Activated T-cell treated with anti-CD3 and anti-CD28 coated beads, Interleukin-2, amount 50 U/mL, for 1 hour (primary cell): Measurements from ENCODE around the gene DCHS1.

Experiments
- DNase-seq: peaks from one replicate; pipeline ENCODE4 v3.0.0-alpha.2; 2020

Gene DCHS1

DNA sequence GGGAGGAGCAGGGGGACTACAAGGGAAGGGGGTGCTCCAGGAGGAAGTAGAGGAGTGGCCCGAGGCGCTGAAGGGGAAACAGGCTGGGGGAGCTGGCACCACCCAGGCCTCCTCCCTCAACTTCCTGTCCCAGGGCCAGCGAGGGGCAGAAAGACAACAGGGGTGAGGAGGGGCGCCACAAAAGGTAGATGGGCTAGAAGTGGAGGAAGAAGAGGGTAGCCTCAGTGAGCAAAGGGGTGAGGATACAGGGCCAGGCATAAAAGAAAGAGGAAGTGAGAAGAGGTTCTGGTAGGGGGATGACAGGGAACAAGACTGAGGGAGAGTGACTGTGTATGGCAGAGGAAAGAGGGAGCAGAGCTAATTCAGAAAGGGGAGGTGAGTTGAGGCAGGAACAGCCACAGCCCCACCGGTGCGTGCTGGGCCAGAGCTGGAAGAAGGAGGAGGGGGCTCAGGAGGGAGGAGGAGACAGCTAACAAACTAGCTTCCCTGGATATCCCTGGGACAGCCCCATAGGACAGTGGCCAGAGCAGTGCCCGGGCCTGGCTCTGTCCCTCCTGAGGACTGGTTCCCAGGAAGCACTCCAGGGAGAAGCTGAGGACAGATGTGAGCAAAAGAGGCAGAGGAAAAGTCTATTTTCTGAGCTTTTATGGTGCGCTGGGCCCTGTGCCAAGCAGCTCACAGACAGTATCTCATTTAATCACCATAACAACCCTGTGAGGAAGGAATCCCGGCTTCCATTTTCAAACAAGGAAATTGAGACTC lies 8.5 kb downstream of the DCHS1 start:
- peak; percentile 42 for DNase-seq

DNA sequence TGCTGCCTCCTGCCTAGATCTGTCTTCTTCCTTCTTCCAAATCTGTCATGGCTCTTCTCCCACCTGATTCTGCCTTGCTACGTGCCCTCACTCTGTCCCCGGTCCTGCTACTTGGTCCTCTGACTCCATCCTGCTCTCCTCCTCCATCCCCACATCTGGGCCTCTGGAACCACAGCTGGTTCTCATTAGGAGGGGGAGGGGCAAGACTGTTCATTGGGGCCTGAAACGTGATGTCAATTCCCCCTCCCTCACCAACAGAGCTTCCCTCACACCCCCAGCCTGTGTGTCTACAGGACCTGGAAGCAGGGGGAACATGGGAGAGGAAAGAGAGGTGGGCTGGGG lies 9.1 kb downstream of the DCHS1 start:
- no peak for DNase-seq

DNA sequence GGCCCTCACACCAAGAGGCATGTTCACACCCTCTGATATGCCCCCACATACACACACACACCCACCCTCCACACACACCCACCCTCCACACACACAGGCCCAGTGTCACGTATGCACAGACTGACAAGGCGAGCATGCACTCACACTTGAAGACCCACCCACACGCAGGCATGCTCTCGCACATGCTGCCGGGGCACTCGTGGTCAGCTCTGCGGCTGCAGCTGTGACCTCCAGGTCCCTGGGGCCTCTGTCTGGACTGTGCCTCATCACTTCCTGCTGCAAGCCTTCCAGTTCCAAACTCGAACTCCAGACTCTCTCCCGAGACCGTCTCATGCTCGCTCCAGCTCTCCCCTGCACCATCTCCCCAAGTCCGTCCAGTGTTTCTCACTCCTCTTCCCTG lies 9.5 kb downstream of the DCHS1 start:
- DNase-seq, result no peak

DNA sequence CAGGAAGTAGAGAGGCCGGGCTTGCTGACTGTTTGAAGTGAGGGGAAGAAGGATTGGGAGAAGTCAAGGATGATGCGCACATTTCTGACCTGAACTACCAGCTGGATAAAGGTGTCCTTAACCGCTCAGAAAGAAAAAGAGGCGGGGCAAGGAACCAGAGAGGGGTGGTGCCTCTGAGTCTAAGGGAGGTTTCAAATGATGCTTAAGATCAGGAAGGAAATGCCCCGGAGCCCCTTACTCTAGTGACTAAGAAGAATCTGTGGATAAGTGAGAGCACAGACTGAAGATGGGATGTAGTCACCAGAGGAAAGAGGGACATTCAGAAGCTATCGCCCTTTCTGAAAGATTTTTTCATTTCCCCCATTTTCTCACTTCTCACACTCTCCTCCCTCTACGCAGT lies 12.7 kb downstream of the DCHS1 start:
- DNase-seq, result no peak

DNA sequence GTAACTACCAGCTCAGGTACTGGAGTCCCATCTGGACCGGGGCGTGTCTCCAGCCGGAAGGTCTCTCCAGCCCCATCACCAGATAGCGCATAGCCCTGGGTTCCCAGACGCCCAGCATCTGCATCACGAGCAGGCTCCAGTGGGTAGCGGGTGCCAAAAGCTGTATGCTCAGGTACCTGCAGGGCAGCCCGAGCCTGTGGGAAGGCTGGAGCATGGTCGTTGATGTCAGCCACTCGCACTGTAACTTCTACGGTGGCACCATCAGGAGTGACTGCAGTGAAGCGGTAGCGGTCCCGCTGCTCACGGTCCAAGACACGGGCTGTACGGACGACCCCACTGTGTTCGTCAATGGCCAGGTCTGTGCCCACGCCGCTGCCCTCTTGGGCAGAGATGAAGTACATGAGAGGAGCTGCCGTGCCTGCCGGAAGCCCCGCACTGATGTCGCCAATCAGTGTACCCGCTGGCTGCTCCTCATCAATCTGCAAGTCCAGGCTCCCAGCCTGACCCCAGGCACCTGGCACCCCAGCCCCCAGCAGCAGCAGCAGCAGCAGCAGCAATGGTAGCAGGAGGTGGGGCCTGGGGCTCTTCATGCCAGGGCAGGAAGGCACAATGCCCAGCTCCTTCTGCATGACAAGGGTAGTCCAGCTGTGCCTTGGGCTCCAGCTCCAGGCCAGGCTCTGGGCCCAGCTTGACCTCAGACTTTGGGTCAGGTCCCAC lies 14.5 kb downstream of the DCHS1 start:
- no peak for DNase-seq

- no peak for DNase-seq
These were observed 15.3 kb downstream of the DCHS1 start for GRCh38 chr11:6640036-6640984.

DNA sequence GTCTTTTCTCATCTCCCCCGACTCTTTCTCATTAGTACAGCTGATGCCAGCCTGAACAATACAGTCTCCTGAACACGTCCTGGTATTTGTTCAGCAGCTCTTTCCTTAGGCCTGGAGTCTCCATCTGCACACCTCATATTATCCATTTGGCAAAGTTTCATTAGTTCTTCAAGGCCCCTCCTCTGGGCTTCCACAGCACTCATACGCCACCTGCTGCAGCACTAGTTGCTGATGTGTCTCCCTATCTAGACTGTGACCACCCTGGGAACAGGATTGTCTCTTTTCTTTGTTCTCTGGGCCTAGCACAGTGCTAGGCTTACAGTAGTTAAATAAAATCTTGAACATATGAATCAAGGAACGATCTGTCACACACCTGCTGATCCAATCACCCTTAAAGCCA lies 17.2 kb downstream of the DCHS1 start:
- no peak for DNase-seq

DNA sequence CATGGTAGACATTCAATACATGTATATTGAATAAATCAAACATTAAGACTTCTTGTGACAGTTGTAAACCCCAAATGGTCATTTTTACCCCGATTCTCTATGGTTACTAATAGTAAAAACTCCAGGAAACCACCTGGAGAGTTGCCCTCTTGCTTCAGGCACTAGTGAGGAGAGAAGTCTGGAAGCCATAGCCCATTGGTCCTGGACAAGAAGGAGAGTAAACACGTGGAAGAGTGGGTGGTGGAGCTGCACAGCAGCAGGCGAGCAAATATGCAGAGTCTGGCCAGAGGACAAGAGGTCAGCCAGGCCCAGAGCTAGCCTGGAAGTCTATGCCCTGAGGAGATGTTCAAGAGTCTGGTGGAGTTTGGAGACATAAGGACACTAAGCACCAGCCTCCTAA lies 17.7 kb downstream of the DCHS1 start:
- no peak for DNase-seq

DNA sequence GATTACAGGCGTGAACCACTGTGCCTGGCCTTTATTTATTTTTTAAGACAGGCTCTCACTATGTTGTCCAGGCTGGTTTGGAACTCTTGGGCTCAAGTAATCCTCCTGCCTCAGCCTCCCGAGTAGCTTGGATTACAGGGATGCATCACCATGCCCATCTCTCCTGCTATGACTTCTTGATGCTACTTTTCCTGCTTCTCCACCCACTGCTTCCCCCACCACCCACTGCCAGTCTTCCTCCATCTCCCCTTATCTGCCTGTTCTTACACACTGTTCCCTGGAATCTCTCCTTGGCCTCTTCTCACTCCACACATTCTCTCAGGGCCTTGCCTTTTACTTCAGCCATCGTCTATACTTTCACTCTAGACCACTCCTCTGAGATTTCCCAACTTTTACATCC lies 19.1 kb downstream of the DCHS1 start:
- no peak for DNase-seq

GRCh38 chr11:6635082-6635932 lies 20.3 kb downstream of the DCHS1 start:
- DNase-seq, result no peak

DNA sequence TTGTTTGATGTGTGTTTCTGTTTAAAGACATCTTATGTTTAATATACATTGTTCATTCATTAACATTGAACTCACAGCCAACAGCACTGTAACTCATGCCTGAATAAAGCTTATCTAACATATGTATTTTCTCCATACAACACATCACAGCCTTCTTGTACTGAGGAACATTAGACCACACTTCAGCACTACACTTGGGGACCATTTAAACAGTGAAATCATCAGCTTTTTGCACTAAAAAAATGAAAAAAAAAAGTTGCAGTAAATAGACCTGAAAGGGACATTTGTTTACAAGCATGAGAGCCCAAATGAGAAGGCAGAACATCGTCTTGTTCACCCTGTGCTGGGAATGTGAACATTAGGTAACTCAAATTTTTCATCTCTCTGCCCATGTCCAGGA lies 21.1 kb downstream of the DCHS1 start:
- no peak for DNase-seq

- DNase-seq, result no peak
These were observed 21.9 kb downstream of the DCHS1 start for GRCh38 chr11:6633422-6634408.

DNA sequence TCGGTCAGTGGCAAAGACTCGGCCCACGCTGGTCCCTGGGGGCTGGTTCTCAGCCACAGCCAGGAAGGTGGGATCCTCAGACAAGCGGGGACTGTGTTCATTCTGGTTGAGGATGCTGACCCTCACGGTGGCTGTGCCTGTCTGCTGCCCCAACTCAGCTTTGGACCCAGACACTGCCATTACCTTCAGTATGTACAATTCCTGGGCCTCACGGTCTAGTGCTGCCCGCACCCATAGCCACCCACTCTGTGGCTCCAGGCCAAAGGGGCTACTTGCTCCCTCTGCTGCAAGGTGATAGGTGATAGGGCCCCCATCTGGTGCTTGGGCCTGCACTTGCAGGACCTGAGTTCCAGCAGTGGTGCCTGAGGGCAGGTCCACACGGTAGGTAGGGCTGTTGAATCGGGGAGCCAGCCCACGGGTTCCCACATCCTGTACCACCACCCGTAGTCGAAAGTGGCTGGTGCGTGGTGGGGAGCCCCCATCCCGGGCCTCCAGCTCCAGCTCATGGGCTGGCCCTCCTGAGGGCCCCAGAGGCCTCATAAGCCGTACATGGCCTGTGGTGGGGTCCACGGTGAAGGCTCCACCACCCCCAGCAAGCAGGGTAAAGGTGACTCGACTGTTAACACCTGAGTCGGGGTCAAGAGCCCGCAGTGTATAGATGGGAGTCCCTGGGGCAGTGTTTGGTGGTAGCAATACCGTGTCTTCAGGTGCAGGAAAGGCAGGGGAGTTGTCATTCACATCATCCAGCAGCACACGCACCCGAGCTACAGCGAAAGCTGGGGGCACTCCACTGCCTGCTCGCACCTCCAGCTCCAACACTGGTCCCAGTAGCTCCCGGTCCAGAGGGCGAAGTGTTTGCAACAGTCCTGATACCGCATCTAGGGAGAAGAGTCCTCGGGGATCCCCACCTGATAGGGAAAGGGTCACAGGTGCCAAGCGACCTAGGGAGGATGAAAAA lies 23.2 kb downstream of the DCHS1 start:
- no peak for DNase-seq

DNA sequence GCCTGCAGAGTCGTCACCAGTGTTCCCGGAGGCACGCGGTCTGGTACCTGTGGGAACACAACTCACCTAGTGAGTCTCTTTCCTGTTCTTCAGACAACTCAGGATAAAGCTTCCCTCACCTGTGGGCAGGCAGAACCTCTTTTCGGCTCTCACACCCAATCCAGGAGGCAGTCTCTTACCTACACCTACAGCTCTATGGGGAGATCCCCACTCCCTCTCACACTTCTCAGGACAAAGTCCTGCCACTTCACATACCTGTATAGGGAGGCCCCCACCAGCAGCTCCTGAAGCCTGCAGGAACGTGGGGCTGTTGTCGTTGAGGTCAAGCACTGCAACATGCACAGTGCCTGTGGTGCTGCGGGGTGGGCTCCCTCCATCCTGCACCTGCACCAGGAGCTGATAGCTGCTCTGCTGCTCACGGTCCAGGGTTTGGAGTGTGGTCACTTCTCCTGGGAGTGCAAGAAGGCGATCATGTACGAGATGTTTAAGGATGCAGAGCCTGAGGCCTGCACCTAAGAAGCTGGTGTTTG lies 24.2 kb downstream of the DCHS1 start:
- DNase-seq, result no peak

DNA sequence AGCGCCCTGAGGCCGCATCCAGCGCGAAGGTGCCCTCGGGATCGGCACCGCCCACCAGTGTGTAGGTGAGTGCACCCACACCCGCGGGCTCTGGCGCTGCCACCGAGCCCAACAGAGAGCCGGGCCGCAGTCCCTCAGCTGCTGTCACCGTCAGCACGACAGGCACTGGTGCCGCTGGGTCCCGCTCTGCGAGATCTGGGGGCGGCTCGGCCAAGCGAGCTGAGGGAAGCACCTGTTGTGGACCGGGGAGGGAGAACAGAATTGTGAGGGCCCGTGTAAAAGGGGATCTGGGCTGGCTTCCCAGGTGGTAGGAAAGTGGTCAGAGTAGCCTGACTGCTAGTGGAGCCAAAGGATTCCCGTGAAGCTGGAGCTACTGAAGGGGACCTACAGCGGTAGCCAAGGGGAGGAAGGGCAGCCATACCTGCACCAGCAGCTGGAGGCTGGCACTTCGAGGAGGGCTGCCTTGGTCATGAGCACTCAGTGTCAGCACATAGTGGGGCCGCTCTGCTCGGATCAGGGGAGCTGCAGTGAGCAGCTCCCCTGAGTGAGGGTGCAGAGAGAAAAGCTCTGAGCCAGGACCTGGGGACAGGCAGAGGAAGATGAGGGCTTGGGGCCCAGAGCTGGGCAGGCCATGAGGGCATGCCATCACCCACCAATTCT lies 24.8 kb downstream of the DCHS1 start:
- DNase-seq, result no peak

DNA sequence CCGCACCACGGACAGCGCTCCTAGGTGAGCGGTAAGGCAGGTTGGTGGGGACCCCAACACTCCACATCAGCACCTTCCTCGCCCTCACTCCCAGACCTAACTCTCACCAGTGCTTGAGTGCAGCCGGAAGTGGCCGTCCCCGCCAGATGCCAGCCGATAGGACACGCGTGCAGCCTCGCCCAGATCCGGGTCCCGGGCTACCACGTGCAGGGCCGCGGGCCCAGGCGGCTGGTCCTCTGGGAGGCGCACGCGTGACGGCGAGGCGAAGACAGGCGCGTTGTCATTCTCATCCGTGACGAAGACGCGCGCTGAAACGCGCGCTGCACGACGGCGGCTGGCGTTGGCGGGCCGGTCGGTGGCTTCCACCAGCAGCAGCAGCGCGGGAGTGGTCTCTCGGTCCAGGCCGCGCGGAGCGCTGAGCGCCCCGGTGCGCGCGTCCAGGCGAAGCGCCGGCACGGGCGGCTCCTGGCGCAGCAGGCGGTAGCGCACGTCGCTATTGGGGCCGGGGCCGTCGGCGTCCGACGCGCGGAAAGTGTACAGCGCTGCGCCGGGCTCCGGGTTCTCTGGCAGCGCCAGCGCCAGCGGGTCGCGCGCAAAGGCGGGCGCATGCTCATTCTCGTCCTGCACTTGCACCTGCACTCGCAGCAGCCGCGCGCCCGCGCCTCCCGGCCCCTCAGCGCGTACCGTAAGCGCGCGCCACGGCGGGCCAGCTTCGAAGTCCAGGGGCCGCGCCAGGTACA lies 25.5 kb downstream of the DCHS1 start:
- DNase-seq, result no peak

DNA sequence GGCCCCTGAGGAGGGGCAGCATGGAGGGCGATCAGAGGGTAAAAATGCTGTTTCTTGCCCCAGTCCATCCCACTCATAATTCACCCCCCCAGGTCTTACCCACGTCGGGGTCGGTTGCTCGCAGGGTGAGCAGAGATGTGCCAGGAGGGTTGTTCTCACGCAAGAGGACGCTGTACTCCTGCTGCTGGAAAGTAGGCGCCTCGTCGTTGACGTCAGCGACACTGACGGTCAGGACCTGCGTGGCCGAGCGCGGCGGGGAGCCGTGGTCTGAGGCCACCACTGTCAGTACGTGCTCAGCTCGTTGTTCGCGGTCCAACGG lies 26.1 kb downstream of the DCHS1 start:
- no peak for DNase-seq

DNA sequence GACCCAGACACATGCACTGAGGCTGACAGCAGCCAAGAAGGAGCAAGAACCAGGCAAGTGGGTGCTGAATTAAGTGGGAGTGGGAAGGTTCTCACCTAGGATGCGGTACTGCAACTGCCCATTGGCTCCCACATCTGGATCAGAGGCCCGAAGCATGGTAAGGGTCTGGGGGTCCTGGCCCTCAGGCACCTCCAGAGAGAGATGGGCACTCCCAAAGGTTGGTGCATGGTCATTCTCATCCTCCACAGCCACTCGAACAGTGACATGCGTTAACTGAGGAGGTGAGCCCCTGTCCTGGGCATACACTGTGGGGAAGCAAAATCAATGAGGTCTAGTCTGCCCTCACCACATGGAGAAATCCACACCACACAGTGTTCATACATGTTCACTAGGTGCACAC lies 27.1 kb downstream of the DCHS1 start:
- DNase-seq, result no peak

DNA sequence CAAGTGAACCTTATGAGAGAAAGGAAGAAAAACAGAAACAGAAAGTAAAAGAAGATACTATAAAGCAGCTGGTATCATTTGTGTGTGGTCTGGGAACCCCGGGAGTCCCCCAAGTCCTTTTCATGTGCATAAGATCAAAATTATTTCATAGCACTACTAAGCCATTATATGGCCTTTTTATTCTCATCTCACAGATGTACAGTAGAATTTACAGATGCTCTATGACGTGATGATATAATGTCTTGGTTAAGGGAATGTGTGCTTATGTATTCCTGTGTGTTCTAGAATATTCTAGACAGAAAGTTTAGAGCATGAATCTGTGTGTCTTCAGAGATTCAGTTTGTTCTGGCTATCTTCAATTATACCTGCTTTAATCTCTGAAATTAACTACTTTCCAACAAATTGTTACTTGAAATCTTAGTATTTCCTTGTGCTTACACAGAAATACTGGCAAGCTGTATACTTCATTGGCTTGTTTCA lies 27.8 kb downstream of the DCHS1 start:
- DNase-seq, result no peak
